NK-92 (cell line): ENCODE measurements around the gene MED13L.
"Not testable (repeated sequence)": the region's sequence is repeated elsewhere in the genome, so short reads cannot be mapped to it uniquely, and the experiment has no call there.

ENCODE experiments used
- DNase-seq: peaks from one replicate; lab custom pipeline; 2025; ENCODE audit not compliant: unreplicated experiment; lab: John Stamatoyannopoulos, UW

The MED13L gene

GRCh38 chr12:116248433-116248832 lies 29.1 kb downstream of the MED13L start:
- no peak for DNase-seq

- DNase-seq = no peak
These were observed 30.1 kb downstream of the MED13L start for GRCh38 chr12:116247377-116247776.

- DNase-seq = no peak
These were observed 30.9 kb downstream of the MED13L start for GRCh38 chr12:116246490-116247179.

- no peak for DNase-seq
These were observed 32.3 kb downstream of the MED13L start for GRCh38 chr12:116245189-116245588.

- DNase-seq = no peak
These were observed 32.9 kb downstream of the MED13L start for GRCh38 chr12:116244474-116245090.

- DNase-seq = no peak
These were observed 33.5 kb downstream of the MED13L start for GRCh38 chr12:116244001-116244400.

GRCh38 chr12:116242740-116243139 lies 34.8 kb downstream of the MED13L start:
- no peak for DNase-seq

GRCh38 chr12:116241157-116241759 lies 36.2 kb downstream of the MED13L start:
- no peak for DNase-seq

GRCh38 chr12:116238570-116239119 lies 38.8 kb downstream of the MED13L start:
- DNase-seq = not testable (repeated sequence)

GRCh38 chr12:116238149-116238548 lies 39.3 kb downstream of the MED13L start:
- DNase-seq = no peak

GRCh38 chr12:116236976-116237375 lies 40.5 kb downstream of the MED13L start:
- DNase-seq = no peak

GRCh38 chr12:116236148-116236731 lies 41.3 kb downstream of the MED13L start:
- no peak for DNase-seq

- not testable (repeated sequence) for DNase-seq
These were observed 43.3 kb downstream of the MED13L start for GRCh38 chr12:116234148-116234547.

- DNase-seq = no peak
These were observed 43.8 kb downstream of the MED13L start for GRCh38 chr12:116233669-116234068.

GRCh38 chr12:116227811-116228210 lies 49.7 kb downstream of the MED13L start:
- DNase-seq = no peak

GRCh38 chr12:116226026-116226425 lies 51.5 kb downstream of the MED13L start:
- no peak for DNase-seq

GRCh38 chr12:116222358-116222757 lies 55.1 kb downstream of the MED13L start:
- DNase-seq = no peak

GRCh38 chr12:116220756-116221155 lies 56.7 kb downstream of the MED13L start:
- no peak for DNase-seq

GRCh38 chr12:116217045-116217735 lies 60.3 kb downstream of the MED13L start:
- DNase-seq = no peak

- no peak for DNase-seq
These were observed 61.3 kb downstream of the MED13L start for GRCh38 chr12:116216022-116216756.
